AG08396 (cell line): ENCODE measurements around the gene SLC25A20.
"Not testable (repeated sequence)": the region's sequence is repeated elsewhere in the genome, so short reads cannot be mapped to it uniquely, and the experiment has no call there.

Experiments
- DNase-seq: peaks from one replicate; pipeline ENCODE4 v3.0.0; 2012; ENCODE audit warnings: low spot score, mixed read lengths

Gene SLC25A20

GRCh38 chr3:48845170-48845569 is 53.5 kb downstream of the SLC25A20 start:
- DNase-seq, result peak; percentile 27

DNA sequence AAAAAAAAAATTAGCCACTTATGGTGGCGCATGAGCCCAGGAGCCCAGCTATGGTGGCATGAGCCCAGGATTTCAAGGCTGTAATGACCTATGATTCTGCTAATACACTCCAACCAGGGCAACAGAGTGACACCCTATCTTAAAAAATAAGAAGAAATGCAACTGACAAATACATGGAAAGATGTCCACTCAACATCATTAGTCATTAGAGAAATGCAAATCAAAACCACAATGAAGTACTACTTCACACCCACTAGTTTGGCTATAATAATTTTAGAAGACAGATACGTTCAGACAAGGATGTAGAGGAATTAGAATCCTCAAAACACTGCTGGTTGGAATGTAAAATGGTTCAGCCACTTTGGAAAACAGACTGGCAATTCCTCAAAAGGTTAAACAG is 61.5 kb downstream of the SLC25A20 start:
- no peak for DNase-seq

DNA sequence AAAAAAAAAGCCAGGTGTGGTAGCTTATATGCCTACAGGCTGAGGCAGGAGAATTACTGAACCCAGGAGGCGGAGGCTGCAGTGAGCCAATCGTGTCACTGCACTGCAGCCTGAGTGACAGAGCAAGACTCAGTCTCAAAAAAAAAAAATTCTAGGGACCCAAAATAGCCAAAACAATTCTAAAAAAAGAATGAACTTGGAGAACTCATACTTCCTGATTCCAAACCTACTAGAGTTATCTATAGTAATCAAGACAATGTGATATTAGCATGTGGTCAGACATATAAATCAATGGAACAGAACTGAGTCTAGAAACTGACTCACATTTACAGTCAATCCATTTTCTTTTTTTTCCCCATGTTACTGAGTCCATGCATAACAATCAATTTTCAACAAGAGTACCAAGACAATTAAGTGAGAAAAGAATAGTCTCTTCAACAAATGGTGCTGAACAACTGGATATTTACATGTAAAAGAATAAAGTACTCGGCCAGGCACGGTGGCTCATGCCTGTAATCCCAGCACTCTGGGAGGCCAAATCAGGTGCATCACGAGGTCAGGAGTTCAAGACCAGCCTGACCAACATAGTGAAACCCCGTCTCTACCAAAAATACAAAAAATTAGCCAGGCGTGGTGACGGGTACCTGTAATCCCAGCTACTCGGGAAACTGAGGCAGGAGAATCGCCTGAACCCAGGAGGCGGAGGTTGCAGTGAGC is 62.9 kb downstream of the SLC25A20 start:
- no peak for DNase-seq

- DNase-seq, result no peak
These were observed 66.0 kb downstream of the SLC25A20 start for GRCh38 chr3:48832684-48833083.

- no peak for DNase-seq
These were observed 68.0 kb downstream of the SLC25A20 start for GRCh38 chr3:48830715-48831114.

DNA sequence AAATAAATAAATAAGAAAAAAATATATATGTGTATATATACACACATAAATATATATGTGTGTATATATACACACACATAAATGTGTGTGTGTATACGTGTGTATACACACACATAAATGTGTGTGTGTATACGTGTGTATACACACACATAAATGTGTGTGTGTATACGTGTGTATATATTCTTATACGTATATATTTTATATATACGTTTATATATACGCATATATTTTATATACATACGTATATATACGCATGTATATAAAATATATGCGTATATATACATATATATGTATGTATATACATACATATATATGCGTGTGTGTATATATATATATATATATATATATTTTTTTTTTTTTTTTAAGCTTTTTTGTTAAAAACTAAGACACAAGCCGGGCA is 69.2 kb downstream of the SLC25A20 start:
- DNase-seq, result not testable (repeated sequence)

DNA sequence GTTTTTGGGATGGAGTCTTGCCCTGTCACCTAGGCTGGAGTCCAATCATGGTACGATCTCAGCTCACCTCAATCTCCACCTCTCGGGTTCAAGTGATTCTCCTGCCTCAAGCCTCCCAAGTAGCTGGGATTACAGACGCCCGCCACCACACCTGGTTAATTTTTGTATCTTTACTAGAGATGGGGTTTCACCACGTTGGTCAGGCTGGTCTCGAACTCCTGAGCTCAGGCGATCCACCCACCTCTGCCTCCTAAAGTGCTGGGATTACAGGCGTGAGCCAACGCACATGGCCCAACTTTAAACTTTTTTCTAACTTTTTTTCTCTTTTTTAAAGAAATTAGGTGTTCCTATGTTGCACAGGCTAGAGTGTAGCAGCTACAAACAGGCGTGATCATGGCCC is 70.8 kb downstream of the SLC25A20 start:
- not testable (repeated sequence) for DNase-seq

GRCh38 chr3:48826451-48826850 is 72.2 kb downstream of the SLC25A20 start:
- peak; percentile 30 for DNase-seq

GRCh38 chr3:48820612-48821324 is 77.9 kb downstream of the SLC25A20 start:
- peak; percentile 27 for DNase-seq

GRCh38 chr3:48819234-48820221 is 79.2 kb downstream of the SLC25A20 start:
- no peak for DNase-seq

GRCh38 chr3:48811524-48811923 is 87.2 kb downstream of the SLC25A20 start:
- DNase-seq, result no peak
